Globus pallidus (tissue), 1 donor: ENCODE results near the gene MAP3K13.

Experiments used
- DNase-seq: peaks from one replicate; pipeline ENCODE4 v3.0.0-alpha.2; 2015; ENCODE audit warnings: low spot score

Gene MAP3K13

DNA sequence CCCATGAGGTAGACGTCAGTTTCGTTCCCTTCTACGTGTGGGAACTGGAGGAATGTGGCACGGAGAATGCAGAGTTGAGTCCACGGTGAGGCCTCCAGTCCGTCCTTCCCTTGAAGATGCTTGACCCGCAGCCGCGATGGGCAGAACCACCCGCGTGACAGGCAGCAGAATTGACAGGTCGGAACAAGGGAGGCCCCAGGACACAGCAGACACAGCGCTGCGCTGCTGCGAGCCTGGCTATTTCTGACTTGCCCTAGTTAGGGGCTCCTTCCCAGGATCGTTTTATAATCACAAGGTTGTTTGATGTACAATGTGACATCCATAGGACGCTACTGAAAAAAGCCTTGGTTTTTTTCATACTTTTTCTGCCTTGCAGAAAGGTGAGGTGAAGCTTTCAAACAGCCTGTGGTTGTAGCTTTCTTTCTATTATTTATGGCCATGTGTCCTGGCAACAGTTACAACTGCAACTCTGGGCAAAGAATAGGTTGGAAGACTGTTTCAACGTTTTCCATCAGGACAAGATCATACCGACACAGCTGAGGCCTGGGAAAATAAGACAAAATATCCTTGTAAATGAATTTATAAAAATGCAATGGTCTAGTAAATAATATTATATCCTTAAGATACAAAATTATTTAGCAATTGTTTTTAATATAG lies 145.5 kb downstream of the MAP3K13 start:
- no peak for DNase-seq

- no peak for DNase-seq
Measured at GRCh38 chr3:185511711-185512110, 148.8 kb downstream of the MAP3K13 start.

- DNase-seq = no peak
Measured at GRCh38 chr3:185517387-185518130, 154.6 kb downstream of the MAP3K13 start.

DNA sequence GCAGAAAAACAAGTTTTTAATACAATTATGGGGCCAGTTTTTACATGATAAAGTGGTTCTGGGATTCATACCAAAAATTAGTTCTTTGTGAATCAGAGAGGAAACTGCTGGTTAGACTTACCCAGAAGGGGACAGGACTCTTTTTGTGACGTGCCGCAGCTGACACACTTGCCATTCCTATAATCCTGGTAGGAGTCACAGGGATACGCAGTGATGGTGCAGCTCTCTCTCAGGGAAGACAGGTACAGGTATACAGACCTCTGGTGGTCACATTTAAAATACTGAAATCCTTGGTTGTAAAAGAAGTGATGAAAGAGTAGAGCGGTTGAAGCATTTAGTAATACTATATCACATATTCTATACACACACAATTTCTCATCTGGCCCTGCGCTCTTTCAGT lies 156.1 kb downstream of the MAP3K13 start:
- no peak for DNase-seq

GRCh38 chr3:185521349-185522138 lies 158.6 kb downstream of the MAP3K13 start:
- DNase-seq = no peak

DNA sequence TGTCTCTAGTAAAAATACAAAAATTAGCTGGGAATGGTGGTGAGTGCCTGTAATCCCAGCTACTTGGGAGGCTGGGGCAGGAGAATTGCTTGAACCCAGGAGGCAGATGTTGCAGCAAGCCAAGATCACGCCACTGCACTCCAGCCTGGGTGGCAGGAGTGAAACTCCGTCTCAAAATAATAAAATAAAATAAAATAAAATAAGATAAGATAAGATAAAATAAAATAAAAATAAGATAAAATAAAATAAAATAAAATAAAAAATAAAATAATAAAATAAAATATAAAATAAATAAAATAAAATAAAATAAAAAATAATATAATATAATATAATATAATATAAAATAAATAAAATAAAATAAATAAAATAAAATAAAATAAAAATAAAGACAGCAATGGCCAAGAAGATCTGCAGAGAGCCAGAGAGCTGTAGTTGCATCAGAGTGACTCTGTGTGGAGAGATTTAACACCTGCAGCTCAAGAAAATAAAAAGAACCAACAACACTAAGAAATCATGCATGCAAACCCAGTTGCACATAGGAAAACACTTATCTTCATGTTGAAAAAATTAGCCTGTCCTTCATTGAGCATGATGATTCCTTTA lies 163.5 kb downstream of the MAP3K13 start:
- DNase-seq = no peak

DNA sequence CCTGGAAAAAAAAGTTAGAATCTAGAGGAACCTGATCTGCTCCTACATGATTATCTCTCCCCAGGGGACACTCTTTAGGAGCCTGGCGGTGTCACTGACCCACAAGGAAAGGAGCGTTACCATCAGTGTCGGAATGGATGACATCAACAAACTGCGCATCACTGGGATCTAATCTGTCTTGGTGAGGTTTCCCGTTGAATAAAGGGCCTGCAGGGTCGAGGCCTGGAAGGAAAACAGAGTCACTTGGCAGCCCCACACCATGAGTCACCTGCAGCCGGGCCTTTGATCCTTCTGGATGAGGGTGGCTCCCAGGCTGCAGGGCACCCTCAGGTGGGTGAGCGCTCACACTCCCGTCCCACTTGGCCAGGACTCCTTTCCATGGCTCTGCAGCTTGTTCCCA lies 164.4 kb downstream of the MAP3K13 start:
- no peak for DNase-seq

DNA sequence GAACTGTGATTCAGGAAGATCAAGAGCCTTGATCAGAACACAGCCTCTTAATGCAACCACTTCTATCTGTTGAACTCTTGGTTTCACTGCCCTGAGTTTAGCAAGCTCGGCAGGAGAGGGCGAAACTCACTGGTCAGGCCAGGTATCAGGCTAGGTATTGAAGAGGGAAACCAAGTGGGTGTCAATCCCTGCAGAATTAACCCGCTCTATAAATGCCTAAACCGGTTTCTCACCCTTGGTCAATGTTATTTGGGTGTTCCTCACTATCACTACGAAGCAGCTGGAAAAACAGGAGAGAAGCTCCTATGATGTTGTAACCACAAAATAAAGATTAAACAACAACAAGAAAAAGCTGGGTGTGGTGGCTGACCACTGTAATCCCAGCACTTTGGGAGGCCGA lies 165.6 kb downstream of the MAP3K13 start:
- DNase-seq = no peak

DNA sequence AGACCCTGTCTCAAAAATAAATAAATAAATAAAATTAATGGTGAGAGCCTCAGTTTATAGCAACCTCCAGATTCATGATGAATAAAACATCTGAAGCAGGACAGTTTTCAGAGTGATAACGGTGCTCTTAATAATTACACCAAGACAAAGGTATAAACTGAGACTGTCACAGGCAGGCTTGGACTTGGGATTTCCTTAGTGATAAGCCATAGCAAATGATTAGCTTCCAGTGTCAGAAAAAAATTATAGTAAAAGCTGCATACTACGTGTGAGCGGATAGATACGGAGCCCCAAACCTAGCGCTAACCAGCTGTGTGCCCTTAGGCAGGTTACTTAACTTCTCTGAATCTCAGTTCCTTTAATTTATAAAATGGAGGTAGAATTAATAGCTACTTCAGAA lies 167.9 kb downstream of the MAP3K13 start:
- no peak for DNase-seq

DNA sequence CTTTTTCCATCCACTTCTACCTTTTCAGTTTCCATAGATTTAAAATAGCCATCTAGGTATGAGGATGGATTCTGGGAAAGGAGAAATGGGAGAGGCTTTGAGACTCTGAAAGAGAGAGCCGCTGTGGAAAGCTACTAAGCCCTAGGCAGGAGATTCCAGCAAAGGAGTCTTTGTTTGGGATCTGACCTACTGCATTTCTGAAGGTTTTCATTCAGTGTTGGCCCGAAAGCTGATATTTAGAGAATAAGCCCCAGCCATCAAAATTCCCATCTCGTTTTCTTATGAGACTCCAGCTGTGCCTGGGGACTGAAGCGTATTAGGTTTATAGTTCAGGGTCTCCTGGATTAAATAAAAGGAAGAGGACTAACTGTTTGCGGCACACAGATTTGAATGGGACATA lies 170.0 kb downstream of the MAP3K13 start:
- DNase-seq = peak; percentile 49

DNA sequence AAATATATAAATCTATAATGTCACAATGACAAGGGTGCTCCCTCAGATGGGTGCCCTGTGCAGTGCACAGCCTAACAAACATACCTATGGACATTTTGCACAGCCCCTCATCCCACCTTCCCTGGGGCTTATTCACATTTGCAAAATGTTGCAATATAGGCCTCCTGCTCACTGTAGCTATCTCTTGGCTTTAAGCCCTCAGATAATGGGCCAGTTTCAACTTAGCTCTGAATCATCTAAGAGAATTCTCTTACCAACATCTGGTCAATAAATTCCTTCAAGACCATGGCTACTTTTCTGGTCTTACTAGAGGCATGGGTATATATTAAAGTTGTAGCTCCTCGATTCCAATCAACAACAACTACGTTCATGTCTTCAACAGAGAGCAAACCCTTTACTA lies 171.6 kb downstream of the MAP3K13 start:
- DNase-seq = no peak

DNA sequence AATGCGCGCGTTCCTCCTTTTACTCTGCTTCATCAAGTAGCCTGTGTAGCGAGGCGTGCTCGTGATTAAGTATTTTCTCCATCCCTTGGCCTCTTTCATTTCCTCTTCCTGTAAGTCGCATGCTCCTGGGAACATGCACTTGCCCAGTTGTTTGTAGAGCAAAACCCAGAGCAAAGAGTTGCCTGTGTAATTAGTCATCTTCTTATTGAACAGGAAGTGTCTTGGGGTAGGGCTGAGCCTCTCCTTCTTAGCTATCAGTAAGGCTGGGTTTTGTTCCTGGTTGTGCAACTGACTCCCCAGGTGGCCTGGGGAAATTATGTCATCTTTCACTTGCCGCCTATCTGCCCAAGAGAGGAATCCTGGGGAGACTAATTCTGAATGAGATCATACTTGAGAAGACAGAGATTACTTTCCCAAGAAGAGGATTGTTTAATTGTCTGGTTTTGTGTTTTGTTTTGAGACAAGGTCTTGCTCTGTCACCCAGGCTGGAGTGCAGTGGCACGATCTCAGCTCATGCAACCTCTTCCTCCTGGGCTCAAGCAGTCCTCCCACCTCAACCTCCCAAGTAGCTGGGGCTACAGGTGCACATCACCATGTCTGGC lies 174.5 kb downstream of the MAP3K13 start:
- no peak for DNase-seq
